ENCODE data around the gene PLSCR5. TPM values are rescaled to one million over a fixed set of nuclear protein-coding genes. Genes with fewer than 3 reads are reported as not detected.
A peak's percentile ranks its signal among the peaks of the same experiment; 100 is the strongest.

The PLSCR5 gene
- total and polyA plus RNA-seq, 2 donors (not counting 1 experiment from before 2014, with no cell fraction given), result not detected

DNA sequence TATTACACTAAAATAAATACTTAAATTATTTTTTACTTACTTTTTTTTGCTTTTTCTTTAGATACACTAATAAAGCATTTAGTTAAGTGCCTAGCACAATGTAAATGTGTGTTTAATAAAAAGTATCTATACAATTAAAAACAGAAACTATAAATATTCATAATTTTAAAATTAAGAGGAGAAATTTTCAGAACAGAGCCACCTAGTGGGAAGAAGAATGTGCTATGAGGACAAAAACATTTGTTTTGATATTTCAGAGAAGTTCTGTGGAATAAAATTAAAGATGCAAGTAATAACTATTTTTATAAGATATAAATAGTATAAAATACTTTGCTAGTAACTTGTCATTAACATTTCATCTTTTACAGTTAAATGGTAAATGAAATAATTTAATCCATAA, 33.6 kb upstream of the PLSCR5 start:
- Histone ChIP-seq H3K27me3 (ENCODE audit: control insufficient read depth, insufficient read depth, low read length) (no peaks in the 10 kb centered on the region), H3K4me1 (ENCODE audit: control insufficient read depth, extremely low read depth, insufficient read depth, low read length) (no peaks in the 10 kb centered on the region), H4K20me1 (ENCODE audit: control insufficient read depth, extremely low read depth, insufficient read depth, low read length) (no peaks in the 10 kb centered on the region), H3K4me3 (replicated peaks in 1 of 4; ENCODE audit: control extremely low read depth in 1 of 4, insufficient read depth in 1 of 4, low read depth in 3 of 4, low read length in 4 of 4) (no peak overlapping the region), H3K9me3 (ENCODE audit: control insufficient read depth, insufficient read depth, low read depth, low read length) (no peaks in the 10 kb centered on the region), H3K36me3 (ENCODE audit: control insufficient read depth, insufficient read depth, low read length) (no peaks in the 10 kb centered on the region), H3K79me2 (ENCODE audit: control insufficient read depth, insufficient read depth, low read length) (no peaks in the 10 kb centered on the region), H3K9ac (ENCODE audit: insufficient read depth, low read length) (no peak overlapping the region), H2AFZ (ENCODE audit: low read length) (no peak overlapping the region), H3K27ac (ENCODE audit: insufficient read depth, low read length) (no peak overlapping the region), H3K4me2 (ENCODE audit: extremely low read depth, insufficient read depth, low read length) (no peak overlapping the region)
- peak in 1 of 2 donors; percentile 12 for DNase-seq (ENCODE audit: low read depth in 2 of 2)
- TF ChIP-seq, protein P1, sequence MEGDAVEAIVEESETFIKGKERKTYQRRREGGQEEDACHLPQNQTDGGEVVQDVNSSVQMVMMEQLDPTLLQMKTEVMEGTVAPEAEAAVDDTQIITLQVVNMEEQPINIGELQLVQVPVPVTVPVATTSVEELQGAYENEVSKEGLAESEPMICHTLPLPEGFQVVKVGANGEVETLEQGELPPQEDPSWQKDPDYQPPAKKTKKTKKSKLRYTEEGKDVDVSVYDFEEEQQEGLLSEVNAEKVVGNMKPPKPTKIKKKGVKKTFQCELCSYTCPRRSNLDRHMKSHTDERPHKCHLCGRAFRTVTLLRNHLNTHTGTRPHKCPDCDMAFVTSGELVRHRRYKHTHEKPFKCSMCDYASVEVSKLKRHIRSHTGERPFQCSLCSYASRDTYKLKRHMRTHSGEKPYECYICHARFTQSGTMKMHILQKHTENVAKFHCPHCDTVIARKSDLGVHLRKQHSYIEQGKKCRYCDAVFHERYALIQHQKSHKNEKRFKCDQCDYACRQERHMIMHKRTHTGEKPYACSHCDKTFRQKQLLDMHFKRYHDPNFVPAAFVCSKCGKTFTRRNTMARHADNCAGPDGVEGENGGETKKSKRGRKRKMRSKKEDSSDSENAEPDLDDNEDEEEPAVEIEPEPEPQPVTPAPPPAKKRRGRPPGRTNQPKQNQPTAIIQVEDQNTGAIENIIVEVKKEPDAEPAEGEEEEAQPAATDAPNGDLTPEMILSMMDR (conservative IDR thresholded peaks at IDR 0.05 in 1 of 2, IDR thresholded peaks at IDR 0.05 in 1 of 2; ENCODE audit: low read depth in 1 of 2, low read length in 2 of 2), result peak in 1 of 2 donors; percentile 55
- TF ChIP-seq EZH2 (IDR thresholded peaks at IDR 0.05; ENCODE audit: low read length, missing control alignments), result no peak

DNA sequence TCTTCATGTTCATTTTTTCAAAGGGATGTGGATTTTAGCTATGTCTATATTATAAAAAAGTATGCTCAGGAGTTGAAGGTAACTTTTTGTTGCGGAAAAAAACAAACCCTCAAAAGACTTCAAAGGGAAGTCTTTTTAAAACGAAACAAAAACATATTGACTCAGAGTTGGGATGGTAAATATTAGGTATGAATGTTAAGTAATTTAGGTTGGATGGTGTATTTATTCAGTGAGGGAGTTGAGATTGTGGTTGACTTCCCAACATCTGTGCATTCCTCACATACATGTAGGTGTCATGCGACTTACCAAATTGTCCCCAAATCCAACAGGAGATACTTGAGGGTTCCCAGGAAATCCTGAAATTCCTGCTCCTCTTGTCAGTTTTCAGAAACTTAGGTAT, 32.7 kb upstream of the PLSCR5 start:
- no peak overlapping the region for H2AFZ ChIP-seq (ENCODE audit: low read length)
- H3K27ac ChIP-seq (ENCODE audit: insufficient read depth, low read length), result no peak overlapping the region
- no peaks in the 10 kb centered on the region for H3K79me2 ChIP-seq (ENCODE audit: control insufficient read depth, insufficient read depth, low read length)
- DNase-seq (ENCODE audit: low read depth in 2 of 2), result peak in 1 of 2 donors; percentile 11
- H3K9ac ChIP-seq (ENCODE audit: insufficient read depth, low read length), result no peak overlapping the region
- H3K4me3 ChIP-seq (replicated peaks in 1 of 4; ENCODE audit: control extremely low read depth in 1 of 4, insufficient read depth in 1 of 4, low read depth in 3 of 4, low read length in 4 of 4), result no peak overlapping the region
- H3K9me3 ChIP-seq (ENCODE audit: control insufficient read depth, insufficient read depth, low read depth, low read length), result no peaks in the 10 kb centered on the region
- TF ChIP-seq, protein P1 (conservative IDR thresholded peaks at IDR 0.05 in 1 of 2, IDR thresholded peaks at IDR 0.05 in 1 of 2; ENCODE audit: low read depth in 1 of 2, low read length in 2 of 2), result no peak
- TF ChIP-seq EZH2 (IDR thresholded peaks at IDR 0.05; ENCODE audit: low read length, missing control alignments), result no peak
- no peaks in the 10 kb centered on the region for H3K4me1 ChIP-seq (ENCODE audit: control insufficient read depth, extremely low read depth, insufficient read depth, low read length)
- no peak overlapping the region for H3K4me2 ChIP-seq (ENCODE audit: extremely low read depth, insufficient read depth, low read length)
- H3K36me3 ChIP-seq (ENCODE audit: control insufficient read depth, insufficient read depth, low read length), result no peaks in the 10 kb centered on the region
- no peaks in the 10 kb centered on the region for H3K27me3 ChIP-seq (ENCODE audit: control insufficient read depth, insufficient read depth, low read length)
- no peaks in the 10 kb centered on the region for H4K20me1 ChIP-seq (ENCODE audit: control insufficient read depth, extremely low read depth, insufficient read depth, low read length)

DNA sequence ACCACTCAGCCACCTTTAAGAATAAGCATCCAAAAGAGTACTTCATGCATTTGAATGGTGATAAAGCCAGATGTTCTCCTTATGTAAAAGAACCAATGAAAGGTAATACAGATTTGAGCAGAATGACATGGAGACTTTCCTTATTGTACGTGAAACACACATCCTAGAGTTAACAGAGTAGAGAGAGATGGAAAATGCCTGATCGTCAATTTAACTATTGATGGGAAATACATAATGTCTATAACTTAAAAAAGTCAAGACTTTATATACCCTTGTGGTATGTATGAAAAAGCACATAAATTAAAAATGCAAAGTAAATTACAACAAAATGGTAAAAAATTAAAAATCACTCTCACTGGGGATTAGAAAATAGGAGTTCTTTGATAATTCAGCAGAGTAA, 31.7 kb upstream of the PLSCR5 start:
- Histone ChIP-seq H3K9ac (ENCODE audit: insufficient read depth, low read length) (no peak overlapping the region), H3K36me3 (ENCODE audit: control insufficient read depth, insufficient read depth, low read length) (no peaks in the 10 kb centered on the region), H3K27ac (ENCODE audit: insufficient read depth, low read length) (no peak overlapping the region), H3K4me1 (ENCODE audit: control insufficient read depth, extremely low read depth, insufficient read depth, low read length) (no peaks in the 10 kb centered on the region), H4K20me1 (ENCODE audit: control insufficient read depth, extremely low read depth, insufficient read depth, low read length) (no peaks in the 10 kb centered on the region), H2AFZ (ENCODE audit: low read length) (no peak overlapping the region), H3K27me3 (ENCODE audit: control insufficient read depth, insufficient read depth, low read length) (no peaks in the 10 kb centered on the region), H3K79me2 (ENCODE audit: control insufficient read depth, insufficient read depth, low read length) (no peaks in the 10 kb centered on the region), H3K4me3 (replicated peaks in 1 of 4; ENCODE audit: control extremely low read depth in 1 of 4, insufficient read depth in 1 of 4, low read depth in 3 of 4, low read length in 4 of 4) (no peak overlapping the region), H3K9me3 (ENCODE audit: control insufficient read depth, insufficient read depth, low read depth, low read length) (no peaks in the 10 kb centered on the region), H3K4me2 (ENCODE audit: extremely low read depth, insufficient read depth, low read length) (no peak overlapping the region)
- TF ChIP-seq EZH2 (IDR thresholded peaks at IDR 0.05; ENCODE audit: low read length, missing control alignments), result no peak
- TF ChIP-seq, protein P1 (conservative IDR thresholded peaks at IDR 0.05 in 1 of 2, IDR thresholded peaks at IDR 0.05 in 1 of 2; ENCODE audit: low read depth in 1 of 2, low read length in 2 of 2), result no peak
- no peak for DNase-seq (ENCODE audit: low read depth in 2 of 2)

Data from fibroblast of lung (primary cell).